Upper lobe of left lung (tissue), 6 donors: Measurements from ENCODE around the gene BAZ1B. TPM values are rescaled to one million over a fixed set of nuclear protein-coding genes. Genes with fewer than 3 reads are reported as not detected.
"Not testable (repeated sequence)": the region's sequence is repeated elsewhere in the genome, so short reads cannot be mapped to it uniquely, and the experiment has no call there.

Experiments used
- ATAC-seq, 2 donors: fragments of 200-7000 bp; cut with Tn5 transposase; one replicate each; pipeline ENCODE4 v1.9.1; 2022; ENCODE audit warnings: mild to moderate bottlenecking in 2 of 2, moderate library complexity in 2 of 2; ENCODE audit not compliant: low FRiP score in 2 of 2
- DNase-seq, 2 donors: peaks; one replicate each; pipeline ENCODE4 v3.0.0-alpha.2; 2019 to 2020
- H3K27ac ChIP-seq, 4 donors: fragments of 200-600 bp; sonication (generic); one replicate each; pipeline ENCODE4 v1.5.1; 2016 to 2019
- H3K27me3 ChIP-seq, 4 donors: fragments of 200-600 bp; sonication (generic); one replicate each; pipeline ENCODE4 v1.5.1; 2017 to 2019
- H3K36me3 ChIP-seq, 4 donors: fragments of 200-600 bp; sonication (generic); one replicate each; pipeline ENCODE4 v1.5.1; 2016 to 2019
- H3K4me1 ChIP-seq, 4 donors: fragments of 200-600 bp; sonication (generic); one replicate each; pipeline ENCODE4 v1.5.1; 2018 to 2019
- H3K4me3 ChIP-seq, 4 donors: fragments of 200-600 bp; sonication (generic); one replicate each; pipeline ENCODE4 v1.5.1; 2017 to 2019; ENCODE audit warnings: mild to moderate bottlenecking in 2 of 4, moderate library complexity in 1 of 4
- H3K9me3 ChIP-seq, 4 donors: fragments of 200-600 bp; sonication (generic); one replicate each; pipeline ENCODE4 v1.5.1; 2018 to 2019
- CTCF ChIP-seq, 6 experiments: fragments of 450-650 bp in 4 of 6; fragments of 200-600 bp in 2 of 6; sonication (generic) in 2 of 6; IDR thresholded peaks; one replicate each; pipeline ENCODE4 v1.5.1; 2016 to 2019; ENCODE audit warnings: antibody characterized with exemption in 6 of 6
- EP300 ChIP-seq, 4 donors: sonication (generic); formaldehyde crosslinking; IDR thresholded peaks; one replicate each; pipeline ENCODE4 v1.5.1; 2017; ENCODE audit warnings: antibody characterized with exemption in 4 of 4, control low read depth in 2 of 4
- POLR2A ChIP-seq, 4 donors: fragments of 450-650 bp; IDR thresholded peaks; one replicate each; pipeline ENCODE4 v1.5.1; 2016 to 2017; ENCODE audit warnings: antibody characterized with exemption in 4 of 4, mild to moderate bottlenecking in 2 of 4
- POLR2AphosphoS5 ChIP-seq, 2 donors: sonication (generic); formaldehyde crosslinking; IDR thresholded peaks; one replicate each; pipeline ENCODE4 v1.5.1; 2017; ENCODE audit warnings: antibody characterized with exemption in 2 of 2
- WGBS, 2 donors: methylation state at CpG; one replicate each; pipeline ENCODE4 v1.1.5; 2017 to 2018; 5-methylcytosine and 5-hydroxymethylcytosine counted together
- total RNA-seq, 6 donors: library from RNA; depleted of rRNA in 4 of 6; stranded (reverse); fragments of >200 nt in 4 of 6; gene quantifications; one replicate each; pipeline versions ENCODE4 v1.1.0 to v1.2.1, GENCODE V29; 2016 to 2021
- donor health status: DM: no; HTN: no; CAD: no; lungs with moderate emphysema.
- donor health status: DM: no; HTN: yes; CAD: no; lungs with severe emphysema.

BAZ1B gene
- total RNA-seq, 6 donors from 2014 or later, result 45.8 to 71.4 (median 56.0) TPM

- no peak for DNase-seq
- H3K36me3 ChIP-seq, result peaks cover 9 to 84% (median 35%) of the 10 kb centered on the region in 4 donors
Observed at GRCh38 chr7:73478549-73478948, 43.5 kb downstream of the BAZ1B start.

GRCh38 chr7:73477376-73477775 is 44.7 kb downstream of the BAZ1B start:
- WGBS, 2 donors, result 79 to 83% methylated on average over 5 of the region's 5 CpGs
- DNase-seq (no peak), ATAC-seq (no peak)
- Histone ChIP-seq H3K27ac (no peak overlapping the region), H3K27me3 (no peaks in the 10 kb centered on the region), H3K4me1 (no peaks in the 10 kb centered on the region), H3K36me3 (peaks cover 9 to 86% (median 37%) of the 10 kb centered on the region in 4 donors), H3K4me3 (no peak overlapping the region), H3K9me3 (no peaks in the 10 kb centered on the region)
- no peak for TF ChIP-seq CTCF (IDR thresholded peaks at IDR 0.05)
- TF ChIP-seq EP300 (IDR thresholded peaks at IDR 0.05), result no peak
- TF ChIP-seq POLR2A (IDR thresholded peaks at IDR 0.05), result no peak
- TF ChIP-seq POLR2AphosphoS5 (IDR thresholded peaks at IDR 0.05), result no peak

More at GRCh38 chr7:73478549-73478948, 43.5 kb downstream of the BAZ1B start:
- Histone ChIP-seq H3K27ac (no peak overlapping the region), H3K27me3 (no peaks in the 10 kb centered on the region), H3K9me3 (no peaks in the 10 kb centered on the region), H3K4me1 (no peaks in the 10 kb centered on the region), H3K4me3 (no peak overlapping the region)
- TF ChIP-seq CTCF (IDR thresholded peaks at IDR 0.05), result no peak
- no peak for TF ChIP-seq EP300 (IDR thresholded peaks at IDR 0.05)
- TF ChIP-seq POLR2AphosphoS5 (IDR thresholded peaks at IDR 0.05), result no peak
- TF ChIP-seq POLR2A (IDR thresholded peaks at IDR 0.05), result no peak
- no peak for ATAC-seq

GRCh38 chr7:73470208-73470607 is 51.9 kb downstream of the BAZ1B start:
- Histone ChIP-seq H3K9me3 (no peaks in the 10 kb centered on the region), H3K27ac (no peak overlapping the region), H3K4me1 (no peaks in the 10 kb centered on the region), H3K4me3 (no peak overlapping the region), H3K36me3 (peaks cover 37 to 100% (median 52%) of the 10 kb centered on the region in 4 donors), H3K27me3 (no peaks in the 10 kb centered on the region)
- ATAC-seq, result no peak
- TF ChIP-seq POLR2A (IDR thresholded peaks at IDR 0.05), result no peak
- TF ChIP-seq POLR2AphosphoS5 (IDR thresholded peaks at IDR 0.05), result no peak
- TF ChIP-seq CTCF (IDR thresholded peaks at IDR 0.05), result no peak
- TF ChIP-seq EP300 (IDR thresholded peaks at IDR 0.05), result no peak
- WGBS, 2 donors, result 91 to 95% methylated on average over 5 of the region's 5 CpGs
- DNase-seq, result no peak

- not testable (repeated sequence) for H3K4me3 ChIP-seq, H3K27ac ChIP-seq, H3K27me3 ChIP-seq, H3K9me3 ChIP-seq, ATAC-seq, H3K4me1 ChIP-seq
- 85 to 88% methylated on average over 6 of the region's 6 CpGs for whole genome bisulfite sequencing, 2 donors
- H3K36me3 ChIP-seq, result peaks cover 56 to 100% (median 73%) of the 10 kb centered on the region in 4 donors
- DNase-seq, result peak in 1 of 2 donors; percentile 25
Observed at GRCh38 chr7:73467046-73467445, 55.0 kb downstream of the BAZ1B start.

GRCh38 chr7:73466112-73466511 is 56.0 kb downstream of the BAZ1B start:
- H3K4me3 ChIP-seq, result no peak overlapping the region
- WGBS, 2 donors, result 97 to 98% methylated on average over 1 of the region's 1 CpG
- no peaks in the 10 kb centered on the region for H3K27me3 ChIP-seq
- no peaks in the 10 kb centered on the region for H3K9me3 ChIP-seq
- ATAC-seq (no peak), DNase-seq (no peak)
- no peak overlapping the region for H3K27ac ChIP-seq
- no peak for TF ChIP-seq POLR2AphosphoS5 (IDR thresholded peaks at IDR 0.05)
- no peak for TF ChIP-seq POLR2A (IDR thresholded peaks at IDR 0.05)
- TF ChIP-seq CTCF (IDR thresholded peaks at IDR 0.05), result no peak
- no peak for TF ChIP-seq EP300 (IDR thresholded peaks at IDR 0.05)
- H3K36me3 ChIP-seq, result peaks cover 62 to 100% (median 81%) of the 10 kb centered on the region in 4 donors
- H3K4me1 ChIP-seq, result no peaks in the 10 kb centered on the region
